GM23248 (cell line): ENCODE data around the gene TIFAB. TPM values are rescaled to one million over a fixed set of nuclear protein-coding genes. Genes with fewer than 3 reads are reported as not detected.
A peak's percentile ranks its signal among the peaks of the same experiment; 100 is the strongest.

Source experiments
- DNase-seq: peaks from one replicate; pipeline ENCODE4 v3.0.0-alpha.2; 2015
- H2AFZ ChIP-seq: fragments of 200-600 bp; sonication (generic); 2 replicates; pipeline ENCODE4 v1.6.1; 2016; ENCODE audit warnings: antibody characterized with exemption
- H3F3A ChIP-seq: fragments of 200-600 bp; sonication (generic); 2 replicates; pipeline ENCODE4 v1.6.1; 2016; ENCODE audit warnings: mild to moderate bottlenecking, antibody characterized with exemption, mixed run types; ENCODE audit not compliant: insufficient read depth
- H3K27ac ChIP-seq: fragments of 200-600 bp; sonication (generic); 2 replicates; pipeline ENCODE4 v1.5.1; 2016; ENCODE audit warnings: mild to moderate bottlenecking
- H3K27me3 ChIP-seq: fragments of 200-600 bp; sonication (generic); replicated peaks from 2 replicates; pipeline ENCODE4 v1.6.1; 2016; ENCODE audit warnings: mild to moderate bottlenecking; ENCODE audit not compliant: insufficient read depth
- H3K36me3 ChIP-seq: fragments of 200-600 bp; sonication (generic); 2 replicates; pipeline ENCODE4 v1.6.1; 2016; ENCODE audit warnings: low read depth, mild to moderate bottlenecking
- H3K4me1 ChIP-seq: fragments of 200-600 bp; sonication (generic); 2 replicates; pipeline ENCODE4 v1.6.1; 2016; ENCODE audit warnings: mild to moderate bottlenecking; ENCODE audit not compliant: insufficient read depth
- H3K4me2 ChIP-seq: fragments of 200-600 bp; sonication (generic); one replicate; pipeline ENCODE4 v1.6.1; 2016; ENCODE audit warnings: mild to moderate bottlenecking; ENCODE audit not compliant: unreplicated experiment
- H3K4me3 ChIP-seq: fragments of 200-600 bp; sonication (generic); 2 replicates; pipeline ENCODE4 v1.5.1; 2016; ENCODE audit warnings: mild to moderate bottlenecking
- H3K79me2 ChIP-seq: fragments of 200-600 bp; sonication (generic); 2 replicates; pipeline ENCODE4 v1.6.1; 2016; ENCODE audit warnings: mild to moderate bottlenecking; ENCODE audit not compliant: insufficient read depth
- H3K9ac ChIP-seq: fragments of 200-600 bp; sonication (generic); 2 replicates; pipeline ENCODE4 v1.6.1; 2016; ENCODE audit warnings: mild to moderate bottlenecking
- H3K9me2 ChIP-seq: fragments of 200-600 bp; sonication (generic); 2 replicates; pipeline ENCODE4 v1.6.1; 2016; ENCODE audit warnings: mixed run types, mild to moderate bottlenecking, moderate library complexity; ENCODE audit not compliant: insufficient read depth
- H3K9me3 ChIP-seq: fragments of 200-600 bp; sonication (generic); one replicate; pipeline ENCODE4 v1.6.1; 2017; ENCODE audit warnings: low read depth
- H4K20me1 ChIP-seq: fragments of 200-600 bp; sonication (generic); 2 replicates; pipeline ENCODE4 v1.6.0; 2016; ENCODE audit not compliant: insufficient read depth
- EZH2 ChIP-seq: fragments of 200-600 bp; sonication (generic); IDR thresholded peaks from 2 replicates; pipeline ENCODE4 v1.6.1; 2018; ENCODE audit warnings: antibody characterized with exemption, mild to moderate bottlenecking; ENCODE audit not compliant: insufficient read depth, poor library complexity, severe bottlenecking
- EZH2phosphoT487 ChIP-seq: fragments of 200-600 bp; sonication (generic); IDR thresholded peaks from 2 replicates; pipeline ENCODE4 v1.6.1; 2018; ENCODE audit warnings: antibody characterized with exemption, moderate library complexity, mild to moderate bottlenecking, low read depth; ENCODE audit not compliant: insufficient read depth
- WGBS, 2 experiments: methylation state at CpG; one replicate each; pipeline ENCODE4 v1.1.6; 2015 to 2017; ENCODE audit warnings: low lambda C conversion rate in 2 of 2, low coverage in 1 of 2; ENCODE audit errors: missing lambda C conversion rate in 2 of 2; 5-methylcytosine and 5-hydroxymethylcytosine counted together
- in situ Hi-C: fragments of 300-500 bp; cut with MboI; formaldehyde crosslinking; loops from 2 replicates; pipeline ENCODE4 v1.15.0; 2020
- polyA plus RNA-seq: library from polyadenylated mRNA; unstranded; fragments of >200 nt; fragmentation: Nextera tagmentation; extraction: Ambion mirVana; gene quantifications from 2 replicates; pipeline ENCODE4 v1.2.1, GENCODE V29; 2016
- total RNA-seq: library from RNA; depleted of rRNA; stranded (reverse); fragments of >200 nt; shearing (Covaris generic); gene quantifications from 2 replicates; pipeline ENCODE4 v1.2.3, GENCODE V29; 2014

The TIFAB gene
- total and polyA plus RNA-seq, 2 experiments from 2014 or later, result not detected

DNA sequence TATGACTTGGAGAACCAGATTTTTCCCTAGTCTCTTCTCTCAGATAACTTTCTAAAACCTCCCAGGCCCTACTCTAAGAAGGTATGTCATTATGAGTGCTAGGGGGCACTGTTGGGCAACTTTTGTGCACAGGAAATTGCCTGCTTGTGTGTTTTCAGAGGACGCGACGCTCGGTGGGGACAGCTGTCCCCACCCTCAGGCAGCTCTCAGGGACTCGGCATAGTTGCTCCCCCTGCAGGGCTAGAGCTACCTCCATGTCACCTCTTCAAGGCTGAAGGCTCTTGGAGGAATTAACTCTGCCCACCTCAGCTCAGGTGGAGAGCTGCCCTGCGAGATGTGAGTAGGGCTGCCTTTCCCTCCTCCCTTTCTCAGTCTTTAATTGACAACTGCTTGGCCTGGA lies 10.2 kb upstream of the TIFAB start:
- Histone ChIP-seq H4K20me1 (no peaks in the 10 kb centered on the region), H3K4me3 (no peak overlapping the region), H2AFZ (no peak overlapping the region), H3K36me3 (no peaks in the 10 kb centered on the region), H3K79me2 (no peaks in the 10 kb centered on the region), H3K4me2 (no peak overlapping the region), H3K9ac (no peak overlapping the region), H3K27me3 (peaks cover 12% of the 10 kb centered on the region), H3K9me2 (no peaks in the 10 kb centered on the region), H3K9me3 (no peaks in the 10 kb centered on the region), H3K27ac (no peak overlapping the region), H3K4me1 (peaks cover 5% of the 10 kb centered on the region), H3F3A (no peaks in the 10 kb centered on the region)
- TF ChIP-seq EZH2, result no peak
- no peak for TF ChIP-seq EZH2phosphoT487
- peak; percentile 63 for DNase-seq
- in situ Hi-C loops, result loop anchor here (10.0 kb wide), 1 partner anchor 352 kb away; no protein-coding TSS in a partner anchor
- 35 to 39% methylated on average over 6 of the region's 6 CpGs for WGBS, 2 experiments

DNA sequence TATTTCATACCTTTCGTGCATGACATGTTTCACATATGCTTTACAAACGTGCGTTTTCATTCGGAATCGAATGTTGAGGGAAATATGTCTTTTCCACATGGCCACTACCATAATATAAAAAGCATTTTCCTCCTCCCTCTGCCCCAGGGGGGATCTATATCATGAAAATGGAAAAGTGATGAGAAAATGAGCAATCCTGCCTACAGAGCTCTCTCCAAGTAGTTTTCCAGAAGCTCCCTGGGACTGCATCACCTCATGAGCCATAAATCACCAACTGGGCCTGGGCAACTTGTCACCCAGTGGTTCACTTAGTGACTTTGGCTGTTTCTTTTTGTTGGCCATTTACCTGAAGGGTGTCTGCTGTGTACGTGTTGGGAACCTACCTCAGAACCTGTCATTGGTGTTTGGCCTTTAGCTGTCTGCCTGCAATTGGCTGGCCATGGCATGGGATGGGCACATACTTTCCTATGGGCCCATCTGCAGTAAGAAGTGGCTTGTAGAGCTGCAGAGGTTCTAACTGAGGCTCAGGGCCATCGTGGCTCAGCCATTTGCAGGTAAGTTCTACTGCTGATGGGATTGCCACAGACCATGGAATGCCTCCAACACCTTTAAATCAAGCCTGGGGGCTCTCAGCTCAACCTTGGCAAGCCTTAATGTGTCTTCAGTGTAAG lies 9.5 kb upstream of the TIFAB start:
- TF ChIP-seq EZH2phosphoT487, result no peak
- TF ChIP-seq EZH2, result no peak
- peaks cover 12% of the 10 kb centered on the region for H3K27me3 ChIP-seq

DNA sequence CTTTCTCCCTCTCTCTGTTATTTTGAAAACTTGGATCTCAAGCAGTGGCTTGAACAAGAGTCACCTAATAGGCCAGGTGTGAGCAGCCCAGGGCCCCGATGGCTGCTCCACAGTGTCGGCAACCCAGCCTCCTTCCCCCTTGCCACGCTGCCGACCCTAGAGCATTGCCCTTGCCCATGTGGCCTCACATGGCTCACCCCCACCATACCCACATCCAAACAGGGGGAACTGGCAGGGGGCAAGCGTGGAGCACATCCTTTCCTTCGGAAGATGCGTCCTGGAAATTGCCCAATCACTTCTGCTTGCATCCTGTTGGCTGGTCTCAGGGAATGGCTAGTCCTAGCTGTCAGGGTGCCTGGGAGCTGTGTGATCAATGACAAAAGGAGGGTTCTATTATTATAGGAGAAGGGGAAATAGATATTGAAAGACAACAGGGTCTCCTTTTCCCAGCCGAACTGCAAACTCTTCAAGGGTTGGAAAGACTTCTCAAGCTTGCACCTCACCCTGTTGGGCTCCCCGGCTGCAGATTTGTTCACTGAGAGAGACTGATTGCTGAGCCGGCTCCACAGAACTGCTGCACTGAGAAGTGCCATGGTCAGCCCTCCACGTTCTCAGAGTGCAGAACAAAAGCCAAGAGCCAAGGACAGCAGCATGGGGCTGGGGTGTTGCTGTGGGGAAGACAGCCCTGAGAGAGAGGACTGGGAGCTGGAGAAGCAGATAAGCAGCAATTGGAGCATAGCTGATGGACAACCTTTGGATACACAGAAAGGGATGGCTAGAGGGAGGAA lies 8.3 kb upstream of the TIFAB start:
- no peaks in the 10 kb centered on the region for H3K9me3 ChIP-seq
- no peaks in the 10 kb centered on the region for H3K9me2 ChIP-seq
- peaks cover 12% of the 10 kb centered on the region for H3K27me3 ChIP-seq
- H3K27ac ChIP-seq, result no peak overlapping the region
- H2AFZ ChIP-seq, result no peak overlapping the region
- no peaks in the 10 kb centered on the region for H3K79me2 ChIP-seq
- H3K4me2 ChIP-seq, result no peak overlapping the region
- H4K20me1 ChIP-seq, result no peaks in the 10 kb centered on the region
- H3K9ac ChIP-seq, result no peak overlapping the region
- no peaks in the 10 kb centered on the region for H3K36me3 ChIP-seq
- DNase-seq, result no peak
- in situ Hi-C loops, result loop anchor here (10.0 kb wide), 1 partner anchor 354 kb away; no protein-coding TSS in a partner anchor
- peaks cover 18% of the 10 kb centered on the region for H3K4me1 ChIP-seq
- no peaks in the 10 kb centered on the region for H3F3A ChIP-seq
- H3K4me3 ChIP-seq, result no peak overlapping the region
- 72 to 73% methylated on average over 11 of the region's 11 CpGs for WGBS, 2 experiments
- no peak for TF ChIP-seq EZH2phosphoT487
- no peak for TF ChIP-seq EZH2

More for the DNA sequence above, 9.5 kb upstream of the TIFAB start:
- in situ Hi-C loops, result loop anchor here (10.0 kb wide), 1 partner anchor 353 kb away; no protein-coding TSS in a partner anchor
- no peaks in the 10 kb centered on the region for H3K36me3 ChIP-seq
- H3K9me2 ChIP-seq, result no peaks in the 10 kb centered on the region
- no peaks in the 10 kb centered on the region for H3K79me2 ChIP-seq
- WGBS, 2 experiments, result 63 to 66% methylated on average over 7 of the region's 7 CpGs
- no peaks in the 10 kb centered on the region for H3K9me3 ChIP-seq
- no peak overlapping the region for H3K4me2 ChIP-seq
- no peak overlapping the region for H3K4me3 ChIP-seq
- no peak for DNase-seq
- H2AFZ ChIP-seq, result no peak overlapping the region
- H3F3A ChIP-seq, result no peaks in the 10 kb centered on the region
- peaks cover 7% of the 10 kb centered on the region for H3K4me1 ChIP-seq
- H3K9ac ChIP-seq, result no peak overlapping the region
- H3K27ac ChIP-seq, result no peak overlapping the region
- no peaks in the 10 kb centered on the region for H4K20me1 ChIP-seq

DNA sequence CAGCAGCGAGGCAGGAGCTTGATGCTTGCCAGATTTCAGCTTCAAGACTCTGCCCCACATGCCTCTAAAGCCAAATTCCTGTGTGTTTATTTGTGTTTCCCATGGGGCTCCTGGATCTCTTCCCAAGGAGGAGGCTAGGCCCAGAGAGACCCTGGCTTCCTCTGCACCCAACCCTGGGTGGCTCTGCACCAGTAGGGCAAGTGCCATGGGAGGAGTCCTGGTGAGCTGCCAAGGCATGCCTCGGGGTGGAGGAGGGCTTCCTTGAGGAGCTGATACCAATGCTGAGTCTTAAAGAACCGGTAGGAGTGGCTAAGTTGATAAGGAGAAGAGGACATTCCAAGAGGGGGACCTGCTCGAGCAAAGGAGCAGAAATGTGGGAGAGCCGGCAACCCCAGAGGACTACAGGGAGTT lies 6.8 kb upstream of the TIFAB start:
- Histone ChIP-seq H3K27ac (no peak overlapping the region), H3K36me3 (no peaks in the 10 kb centered on the region), H3K4me1 (peaks cover 18% of the 10 kb centered on the region), H3K4me3 (no peak overlapping the region), H3K9me2 (no peaks in the 10 kb centered on the region), H3K79me2 (no peaks in the 10 kb centered on the region), H3K27me3 (no peaks in the 10 kb centered on the region; the same call in 1 of the 2 replicates), H3K9ac (no peak overlapping the region), H3K4me2 (peak overlapping the region; percentile 43), H3F3A (no peaks in the 10 kb centered on the region), H3K9me3 (no peaks in the 10 kb centered on the region), H2AFZ (no peak overlapping the region), H4K20me1 (no peaks in the 10 kb centered on the region)
- WGBS, 2 experiments, result 37 to 40% methylated on average over 5 of the region's 5 CpGs
- TF ChIP-seq EZH2 (no peak), EZH2phosphoT487 (no peak)
- in situ Hi-C loops, result no loop called here
- DNase-seq, result peak; percentile 41
